ENCODE measurements around the gene C17orf114.

The C17orf114 gene

DNA sequence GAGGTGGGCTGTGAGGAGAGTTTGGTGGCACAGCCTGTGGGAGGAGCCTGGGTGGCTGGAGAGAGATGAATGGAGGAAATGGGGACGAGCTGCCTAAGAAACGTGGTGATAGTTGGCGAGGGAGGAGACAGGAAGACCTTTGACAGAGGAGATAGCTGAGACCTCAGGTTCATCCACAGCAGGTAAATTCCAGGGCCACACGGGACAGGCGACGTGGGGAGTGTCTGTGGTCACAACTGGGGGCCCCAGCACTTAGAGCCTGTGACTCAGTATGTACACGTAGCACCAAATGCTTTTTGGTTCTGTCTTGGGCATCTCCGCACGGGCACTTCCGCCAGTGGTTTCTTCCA is 38.7 kb upstream of the C17orf114 start:
- no peak overlapping the region for H2BK15ac ChIP-seq (ENCODE audit: low read length)
- no peak overlapping the region for H2BK5ac ChIP-seq (ENCODE audit: low read length)
- H3K27me3 ChIP-seq (ENCODE audit: control insufficient read depth in 3 of 3, insufficient read depth in 3 of 3, low read depth in 1 of 3, low read length in 3 of 3) = no peaks in the 10 kb centered on the region
- H3K27ac ChIP-seq (replicated peaks; ENCODE audit: low read length) = no peak overlapping the region
- no peaks in the 10 kb centered on the region for H3K79me1 ChIP-seq (ENCODE audit: low read depth, low read length)
- H2AK5ac ChIP-seq (ENCODE audit: low read depth, low read length) = no peak overlapping the region
- H3K9me3 ChIP-seq (replicated peaks in 1 of 2; ENCODE audit: control insufficient read depth in 2 of 2, insufficient read depth in 1 of 2, low read depth in 1 of 2, low read length in 2 of 2) = no peaks in the 10 kb centered on the region
- no peak overlapping the region for H2BK120ac ChIP-seq (ENCODE audit: low read depth, low read length)
- H3K23ac ChIP-seq (ENCODE audit: low read depth, low read length, poor library complexity) = no peak overlapping the region
- no peak overlapping the region for H3K4ac ChIP-seq (ENCODE audit: low read length)
- H3K18ac ChIP-seq (ENCODE audit: low read length) = no peak overlapping the region
- H3K9ac ChIP-seq (ENCODE audit: low read depth, low read length, poor library complexity) = no peak overlapping the region
- H4K8ac ChIP-seq (ENCODE audit: low read depth, low read length) = no peak overlapping the region
- no peak overlapping the region for H2BK12ac ChIP-seq (ENCODE audit: low read length)
- no peak overlapping the region for H4K91ac ChIP-seq (ENCODE audit: low read depth, low read length, poor library complexity)
- DNase-seq (ENCODE audit: low spot score) = no peak
- no peaks in the 10 kb centered on the region for H3K4me1 ChIP-seq (ENCODE audit: control insufficient read depth in 2 of 2, insufficient read depth in 1 of 2, low read depth in 1 of 2, low read length in 2 of 2)
- H3K4me2 ChIP-seq (ENCODE audit: insufficient read depth, low read length, poor library complexity, severe bottlenecking) = no peak overlapping the region
- H3K14ac ChIP-seq (ENCODE audit: low read length) = no peak overlapping the region
- no CpG with 5 or more reads among the region's 10 CpGs for WGBS, 2 donors (ENCODE audit: extremely low coverage in 2 of 2, insufficient read length in 2 of 2, insufficient replicate concordance in 1 of 2)
- no peak overlapping the region for H3K4me3 ChIP-seq (ENCODE audit: low read length in 2 of 2)
- H3K36me3 ChIP-seq (replicated peaks in 1 of 2; ENCODE audit: control insufficient read depth in 2 of 2, insufficient read depth in 2 of 2, low read length in 2 of 2) = peaks cover 2 to 34% of the 10 kb centered on the region in 2 donors
- no peak overlapping the region for H2AFZ ChIP-seq (ENCODE audit: low read length)

DNA sequence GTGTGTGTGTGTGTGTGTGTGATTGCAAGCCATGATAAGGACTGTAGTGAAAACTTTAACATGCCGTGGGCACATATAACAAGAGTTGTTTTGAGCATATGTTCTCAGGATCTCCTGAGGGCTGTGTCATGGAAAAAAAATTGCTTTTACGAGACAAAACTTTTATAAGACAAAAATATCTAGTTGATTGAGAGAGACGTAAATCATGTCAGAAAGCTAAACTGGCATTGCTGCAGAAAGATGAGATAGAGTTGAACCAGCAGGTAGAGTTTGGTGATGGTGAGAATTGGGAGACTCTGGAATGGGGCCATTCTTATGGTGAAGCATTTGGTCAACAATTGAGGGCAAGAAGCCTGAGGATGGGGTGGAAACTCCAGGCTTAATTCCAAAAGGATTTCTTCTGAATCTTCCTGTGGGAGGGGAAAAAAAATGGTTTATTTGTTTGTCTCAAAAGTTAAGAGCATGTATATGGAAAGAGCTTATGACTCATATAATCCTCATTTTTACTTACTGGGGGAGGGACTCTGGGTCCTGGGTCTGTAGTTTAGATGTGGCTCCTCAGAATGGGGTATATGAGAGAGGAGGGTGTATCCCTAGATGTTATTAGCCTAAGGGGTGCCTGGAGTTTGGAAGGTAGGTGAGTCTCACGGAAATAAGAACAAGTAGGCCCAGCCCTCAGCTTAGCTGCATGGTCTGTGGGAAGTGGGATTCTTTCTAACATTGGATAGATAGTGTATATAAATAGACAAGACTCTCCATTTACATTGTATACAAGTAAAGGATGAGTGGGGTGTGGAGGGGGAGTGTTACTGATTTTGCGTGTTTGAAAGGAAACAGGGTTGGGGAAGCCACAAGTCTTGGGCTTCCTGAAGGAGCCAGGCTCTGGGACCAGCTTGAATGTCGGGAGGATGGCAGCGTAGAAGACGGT is 38.1 kb upstream of the C17orf114 start:
- Histone ChIP-seq H3K36me3 (replicated peaks in 1 of 2; ENCODE audit: control insufficient read depth in 2 of 2, insufficient read depth in 2 of 2, low read length in 2 of 2) (peaks cover 4 to 34% of the 10 kb centered on the region in 2 donors), H2BK15ac (ENCODE audit: low read length) (no peak overlapping the region), H3K23ac (ENCODE audit: low read depth, low read length, poor library complexity) (no peak overlapping the region), H4K91ac (ENCODE audit: low read depth, low read length, poor library complexity) (no peak overlapping the region), H2BK12ac (ENCODE audit: low read length) (no peak overlapping the region), H3K14ac (ENCODE audit: low read length) (no peak overlapping the region), H2BK5ac (ENCODE audit: low read length) (no peak overlapping the region), H3K4me2 (ENCODE audit: insufficient read depth, low read length, poor library complexity, severe bottlenecking) (no peak overlapping the region), H3K79me1 (ENCODE audit: low read depth, low read length) (peaks cover 1% of the 10 kb centered on the region), H3K27me3 (ENCODE audit: control insufficient read depth in 3 of 3, insufficient read depth in 3 of 3, low read depth in 1 of 3, low read length in 3 of 3) (no peaks in the 10 kb centered on the region), H4K8ac (ENCODE audit: low read depth, low read length) (no peak overlapping the region), H2AK5ac (ENCODE audit: low read depth, low read length) (no peak overlapping the region), H3K4me3 (ENCODE audit: low read length in 2 of 2) (no peak overlapping the region), H3K4ac (ENCODE audit: low read length) (no peak overlapping the region), H2AFZ (ENCODE audit: low read length) (no peak overlapping the region), H3K9ac (ENCODE audit: low read depth, low read length, poor library complexity) (no peak overlapping the region), H3K4me1 (ENCODE audit: control insufficient read depth in 2 of 2, insufficient read depth in 1 of 2, low read depth in 1 of 2, low read length in 2 of 2) (no peaks in the 10 kb centered on the region), H3K9me3 (replicated peaks in 1 of 2; ENCODE audit: control insufficient read depth in 2 of 2, insufficient read depth in 1 of 2, low read depth in 1 of 2, low read length in 2 of 2) (no peaks in the 10 kb centered on the region), H3K18ac (ENCODE audit: low read length) (no peak overlapping the region), H2BK120ac (ENCODE audit: low read depth, low read length) (no peak overlapping the region), H3K27ac (replicated peaks; ENCODE audit: low read length) (no peak overlapping the region)
- DNase-seq (ENCODE audit: low spot score) = no peak
- no CpG with 5 or more reads among the region's 8 CpGs for WGBS, 2 donors (ENCODE audit: extremely low coverage in 2 of 2, insufficient read length in 2 of 2, insufficient replicate concordance in 1 of 2)

DNA sequence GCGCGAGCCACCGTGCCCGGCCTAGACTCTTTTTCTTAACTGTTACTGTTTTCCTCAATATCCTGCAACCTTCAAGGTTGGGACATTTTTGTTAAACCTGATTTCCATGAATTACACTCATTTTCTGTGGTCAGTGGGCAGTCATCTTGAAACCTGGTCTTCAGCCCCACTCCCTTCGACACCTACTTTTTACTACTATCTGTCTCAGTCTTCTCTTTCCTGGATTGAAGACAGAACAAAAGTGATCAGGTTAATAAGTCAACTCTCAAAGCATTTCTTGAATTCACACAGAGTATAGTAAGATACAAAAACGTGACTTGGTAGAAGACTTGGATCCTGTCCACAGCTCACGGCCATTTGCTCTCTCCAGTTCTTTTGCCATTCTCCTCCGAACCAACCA is 37.1 kb upstream of the C17orf114 start:
- no peak overlapping the region for H2BK120ac ChIP-seq (ENCODE audit: low read depth, low read length)
- no peak overlapping the region for H3K27ac ChIP-seq (replicated peaks; ENCODE audit: low read length)
- no peaks in the 10 kb centered on the region for H3K9me3 ChIP-seq (replicated peaks in 1 of 2; ENCODE audit: control insufficient read depth in 2 of 2, insufficient read depth in 1 of 2, low read depth in 1 of 2, low read length in 2 of 2)
- peaks cover 4 to 9% of the 10 kb centered on the region in 2 donors for H3K4me1 ChIP-seq (ENCODE audit: control insufficient read depth in 2 of 2, insufficient read depth in 1 of 2, low read depth in 1 of 2, low read length in 2 of 2)
- H2BK15ac ChIP-seq (ENCODE audit: low read length) = no peak overlapping the region
- no peak overlapping the region for H2AFZ ChIP-seq (ENCODE audit: low read length)
- no peak overlapping the region for H3K4me3 ChIP-seq (ENCODE audit: low read length in 2 of 2)
- no peak overlapping the region for H3K4me2 ChIP-seq (ENCODE audit: insufficient read depth, low read length, poor library complexity, severe bottlenecking)
- no peak overlapping the region for H4K8ac ChIP-seq (ENCODE audit: low read depth, low read length)
- DNase-seq (ENCODE audit: low spot score) = no peak
- H3K27me3 ChIP-seq (ENCODE audit: control insufficient read depth in 3 of 3, insufficient read depth in 3 of 3, low read depth in 1 of 3, low read length in 3 of 3) = no peaks in the 10 kb centered on the region
- WGBS, 2 donors (ENCODE audit: extremely low coverage in 2 of 2, insufficient read length in 2 of 2, insufficient replicate concordance in 1 of 2) = no CpG with 5 or more reads among the region's 8 CpGs
- H3K14ac ChIP-seq (ENCODE audit: low read length) = no peak overlapping the region
- no peak overlapping the region for H3K4ac ChIP-seq (ENCODE audit: low read length)
- H3K79me1 ChIP-seq (ENCODE audit: low read depth, low read length) = peaks cover 4% of the 10 kb centered on the region
- H3K18ac ChIP-seq (ENCODE audit: low read length) = no peak overlapping the region
- no peak overlapping the region for H3K9ac ChIP-seq (ENCODE audit: low read depth, low read length, poor library complexity)
- no peak overlapping the region for H2BK12ac ChIP-seq (ENCODE audit: low read length)
- no peak overlapping the region for H3K23ac ChIP-seq (ENCODE audit: low read depth, low read length, poor library complexity)
- no peak overlapping the region for H2AK5ac ChIP-seq (ENCODE audit: low read depth, low read length)
- H2BK5ac ChIP-seq (ENCODE audit: low read length) = no peak overlapping the region
- H3K36me3 ChIP-seq (replicated peaks in 1 of 2; ENCODE audit: control insufficient read depth in 2 of 2, insufficient read depth in 2 of 2, low read length in 2 of 2) = peaks cover 4 to 31% of the 10 kb centered on the region in 2 donors
- H4K91ac ChIP-seq (ENCODE audit: low read depth, low read length, poor library complexity) = no peak overlapping the region

DNA sequence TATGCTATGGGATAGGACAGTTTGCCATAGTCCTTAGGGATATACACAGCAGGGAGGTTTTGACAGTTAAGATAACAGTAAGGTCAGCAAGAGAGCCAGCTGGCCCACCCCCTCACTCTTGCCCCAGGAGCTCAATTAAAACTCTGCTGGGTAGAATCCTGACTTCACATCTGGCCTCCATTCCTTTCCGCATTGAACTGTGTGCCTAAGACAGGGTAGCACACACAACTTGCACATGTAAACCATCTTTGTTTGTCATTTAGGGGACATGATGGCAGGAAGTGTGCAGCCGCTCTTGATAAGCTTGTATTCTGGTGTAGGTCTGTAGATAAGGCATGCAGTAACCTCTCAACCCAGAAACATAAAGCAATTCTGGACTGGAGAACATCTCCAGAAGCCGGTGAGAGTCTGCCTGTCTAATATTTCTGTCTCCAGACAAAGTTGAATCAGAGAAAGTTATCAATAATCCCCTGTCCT is 36.2 kb upstream of the C17orf114 start:
- Histone ChIP-seq H3K4me2 (ENCODE audit: insufficient read depth, low read length, poor library complexity, severe bottlenecking) (no peak overlapping the region), H3K9me3 (replicated peaks in 1 of 2; ENCODE audit: control insufficient read depth in 2 of 2, insufficient read depth in 1 of 2, low read depth in 1 of 2, low read length in 2 of 2) (no peaks in the 10 kb centered on the region), H3K79me1 (ENCODE audit: low read depth, low read length) (peaks cover 9% of the 10 kb centered on the region), H2AK5ac (ENCODE audit: low read depth, low read length) (no peak overlapping the region), H3K18ac (ENCODE audit: low read length) (no peak overlapping the region), H4K8ac (ENCODE audit: low read depth, low read length) (no peak overlapping the region), H3K14ac (ENCODE audit: low read length) (no peak overlapping the region), H3K4me1 (ENCODE audit: control insufficient read depth in 2 of 2, insufficient read depth in 1 of 2, low read depth in 1 of 2, low read length in 2 of 2) (peaks cover 7 to 10% of the 10 kb centered on the region in 2 donors), H3K9ac (ENCODE audit: low read depth, low read length, poor library complexity) (no peak overlapping the region), H4K91ac (ENCODE audit: low read depth, low read length, poor library complexity) (no peak overlapping the region), H3K27ac (replicated peaks; ENCODE audit: low read length) (no peak overlapping the region), H2BK120ac (ENCODE audit: low read depth, low read length) (no peak overlapping the region), H3K4me3 (ENCODE audit: low read length in 2 of 2) (no peak overlapping the region), H3K36me3 (replicated peaks in 1 of 2; ENCODE audit: control insufficient read depth in 2 of 2, insufficient read depth in 2 of 2, low read length in 2 of 2) (peaks cover 4 to 25% of the 10 kb centered on the region in 2 donors), H2BK15ac (ENCODE audit: low read length) (no peak overlapping the region), H3K23ac (ENCODE audit: low read depth, low read length, poor library complexity) (no peak overlapping the region), H3K4ac (ENCODE audit: low read length) (no peak overlapping the region), H2AFZ (ENCODE audit: low read length) (no peak overlapping the region), H3K27me3 (ENCODE audit: control insufficient read depth in 3 of 3, insufficient read depth in 3 of 3, low read depth in 1 of 3, low read length in 3 of 3) (no peaks in the 10 kb centered on the region), H2BK12ac (ENCODE audit: low read length) (no peak overlapping the region), H2BK5ac (ENCODE audit: low read length) (no peak overlapping the region)
- WGBS, 2 donors (ENCODE audit: extremely low coverage in 2 of 2, insufficient read length in 2 of 2, insufficient replicate concordance in 1 of 2) = no CpG with 5 or more reads among the region's 3 CpGs
- no peak for DNase-seq (ENCODE audit: low spot score)

All from neuronal stem cell (in vitro differentiated cells).